Omental fat pad (tissue), 4 donors: ENCODE results near the gene ZNF362. TPM values are rescaled to one million over a fixed set of nuclear protein-coding genes. Genes with fewer than 3 reads are reported as not detected.
"Not testable (repeated sequence)": the region's sequence is repeated elsewhere in the genome, so short reads cannot be mapped to it uniquely, and the experiment has no call there.

ENCODE experiments used
- ATAC-seq: fragments of 150-250 bp; one replicate; pipeline ENCODE4 v1.9.1; 2016; ENCODE audit warnings: mild to moderate bottlenecking, moderate library complexity; ENCODE audit not compliant: low FRiP score
- DNase-seq: peaks from one replicate; pipeline ENCODE4 v3.0.0-alpha.2; 2019; ENCODE audit warnings: low spot score
- CTCF ChIP-seq, 3 donors: fragments of 450-650 bp; IDR thresholded peaks; one replicate each; pipeline ENCODE4 v1.5.1; 2016 to 2017; ENCODE audit warnings: antibody characterized with exemption in 3 of 3, mild to moderate bottlenecking in 3 of 3, moderate library complexity in 2 of 3
- total RNA-seq, 4 donors: library from RNA; depleted of rRNA; stranded (reverse); fragments of >200 nt; gene quantifications; one replicate each; pipeline ENCODE4 v1.1.0, GENCODE V29; 2016

Gene ZNF362
- total RNA-seq, 4 donors from 2014 or later: 10.4 to 13.9 (median 11.2) TPM

- ATAC-seq (no peak), DNase-seq (no peak)
- no peak for TF ChIP-seq CTCF (IDR thresholded peaks at IDR 0.05)
Measured at GRCh38 chr1:33284049-33284448, 27.8 kb downstream of the ZNF362 start.

GRCh38 chr1:33286451-33287185 is 30.3 kb downstream of the ZNF362 start:
- TF ChIP-seq CTCF (IDR thresholded peaks at IDR 0.05): no peak
- no peak for DNase-seq
- ATAC-seq: no peak

GRCh38 chr1:33287317-33287716 is 31.0 kb downstream of the ZNF362 start:
- DNase-seq (no peak), ATAC-seq (no peak)
- TF ChIP-seq CTCF (IDR thresholded peaks at IDR 0.05): no peak

- TF ChIP-seq CTCF (IDR thresholded peaks at IDR 0.05): no peak
- DNase-seq (no peak), ATAC-seq (no peak)
Measured at GRCh38 chr1:33288976-33289857, 32.9 kb downstream of the ZNF362 start.

- no peak for ATAC-seq
- no peak for TF ChIP-seq CTCF (IDR thresholded peaks at IDR 0.05)
- DNase-seq: no peak
Measured at GRCh38 chr1:33289858-33290154, 33.5 kb downstream of the ZNF362 start.

- not testable (repeated sequence) for ATAC-seq, DNase-seq
Measured at GRCh38 chr1:33290615-33291014, 34.3 kb downstream of the ZNF362 start.

- no peak for DNase-seq
- TF ChIP-seq CTCF (IDR thresholded peaks at IDR 0.05): no peak
- ATAC-seq: peak; percentile 79
Measured at GRCh38 chr1:33292726-33293340, 36.5 kb downstream of the ZNF362 start.
